HG02642 (cell line): ENCODE measurements around the gene GDF15.
A peak's percentile ranks its signal among the peaks of the same experiment; 100 is the strongest.

Experiments used
- ATAC-seq: cut with Tn5 transposase; IDR thresholded peaks from one replicate; pipeline ENCODE4 v1.9.1; 2021; ENCODE audit warnings: mild to moderate bottlenecking; ENCODE audit not compliant: unreplicated experiment, poor library complexity

GDF15 gene

DNA sequence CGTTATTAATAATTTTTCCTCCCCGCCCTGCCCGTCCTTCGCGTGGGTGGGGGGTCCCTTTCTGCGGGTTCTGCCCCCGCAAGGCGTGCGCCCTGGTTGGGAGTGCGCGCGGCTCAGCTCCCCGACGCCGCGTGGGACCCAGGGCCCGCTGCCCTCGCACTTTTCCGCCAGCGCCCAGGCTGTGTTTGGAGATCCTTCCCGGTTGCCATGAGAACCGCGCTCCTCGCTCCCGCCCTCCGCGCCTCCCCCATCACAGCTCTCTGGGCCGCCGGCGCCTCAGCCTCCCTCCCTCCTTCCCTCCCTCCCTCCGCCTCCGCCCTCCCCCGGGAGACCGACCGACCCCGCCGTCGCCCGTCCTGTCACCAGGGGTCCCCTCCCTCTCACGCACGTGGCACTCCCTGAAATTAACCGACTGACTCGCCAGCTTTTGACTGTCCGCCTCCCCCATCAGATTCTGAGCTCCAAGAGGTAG is 30.9 kb downstream of the GDF15 start:
- no peak for ATAC-seq

DNA sequence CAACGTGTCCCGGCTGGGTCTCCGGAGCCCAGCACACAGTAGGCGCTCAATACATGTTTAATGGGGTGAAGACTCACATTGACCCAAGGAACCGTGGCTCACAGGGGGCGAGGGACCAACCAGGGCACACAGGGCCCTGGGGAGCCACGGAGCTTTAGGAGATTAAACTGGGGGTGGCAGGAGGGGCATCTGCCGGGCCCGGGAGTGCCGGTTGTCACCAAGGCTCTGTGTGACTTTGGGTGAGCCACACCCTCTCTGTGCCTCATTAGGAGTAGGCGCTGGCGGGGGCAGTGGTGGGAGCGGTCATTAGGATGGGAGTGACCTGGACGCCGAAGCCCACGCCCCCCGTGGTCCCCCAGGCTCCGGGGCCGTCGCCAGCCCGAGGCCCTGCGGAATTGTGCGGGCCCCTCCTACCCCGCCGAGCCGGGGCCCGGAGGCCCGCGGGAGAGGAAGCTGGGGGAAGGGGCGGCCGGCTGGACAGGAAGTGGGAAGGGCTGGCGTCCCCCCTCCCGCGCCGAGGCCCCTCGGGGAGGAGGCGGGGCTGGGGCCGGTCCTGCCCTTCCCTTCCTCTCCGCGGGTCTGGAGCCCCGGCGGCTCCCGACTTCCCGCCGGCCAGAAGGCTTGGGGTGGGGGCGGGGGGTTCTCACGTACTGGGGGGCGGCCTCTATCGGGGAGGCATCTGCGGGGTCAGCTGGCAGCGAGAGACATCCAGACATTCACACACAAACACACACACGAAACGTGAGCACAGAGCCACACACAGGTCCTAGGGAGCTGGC is 31.5 kb downstream of the GDF15 start:
- ATAC-seq, result no peak

DNA sequence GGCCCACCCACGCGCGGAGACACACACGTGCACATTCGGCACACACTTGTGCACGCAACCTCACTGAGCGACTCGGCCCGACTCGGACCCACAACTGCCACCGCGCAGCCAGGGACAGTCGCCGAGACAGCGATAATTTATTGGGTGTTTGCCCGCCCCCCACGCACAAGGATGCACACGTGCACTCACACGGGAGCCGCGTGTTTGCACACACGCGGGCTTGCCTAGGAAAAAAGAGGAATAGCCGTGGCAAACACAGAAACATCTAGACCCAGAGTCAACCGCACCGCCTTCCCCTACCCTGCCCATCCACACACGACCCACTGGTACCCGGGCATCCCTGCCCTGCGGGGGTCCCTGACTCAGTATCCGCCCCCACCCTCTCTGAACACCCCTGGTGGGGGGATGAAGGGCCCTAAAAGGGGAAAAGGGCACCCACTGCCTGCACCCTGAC is 32.1 kb downstream of the GDF15 start:
- ATAC-seq, result no peak

DNA sequence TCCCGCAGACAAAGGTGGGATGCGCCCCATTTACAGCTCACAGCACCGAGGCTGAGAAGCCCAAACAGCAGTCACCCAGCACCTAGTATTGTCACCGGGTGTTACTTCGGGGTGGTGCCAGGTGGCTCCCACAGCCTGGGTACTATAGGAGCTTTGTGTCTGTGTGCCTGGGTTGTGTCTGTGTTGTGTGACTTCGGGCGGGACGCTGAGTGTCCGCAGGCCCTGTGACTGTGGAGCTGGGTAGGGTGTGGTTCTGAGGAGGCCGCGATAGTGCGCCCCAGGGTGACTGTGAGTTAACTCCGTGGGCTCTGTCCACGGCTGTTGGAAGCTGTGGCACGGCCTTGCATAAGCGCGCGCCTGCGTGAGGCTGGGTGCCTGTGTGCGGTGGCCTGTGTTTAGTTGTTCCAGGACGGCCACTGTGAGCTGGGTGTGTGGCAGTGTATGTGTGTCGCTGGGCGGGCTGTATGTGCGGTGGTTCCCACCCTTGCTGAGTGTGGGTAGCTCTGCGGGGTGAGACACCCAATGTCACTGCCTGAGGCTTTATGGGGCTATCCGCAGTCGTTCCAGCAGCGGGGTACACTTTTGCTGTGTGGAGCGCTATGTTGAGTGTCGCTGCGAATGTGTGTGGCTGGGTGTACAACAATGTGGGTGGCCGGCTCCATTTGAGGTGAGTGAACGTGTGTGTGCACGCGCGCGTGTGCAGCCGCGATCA is 32.7 kb downstream of the GDF15 start:
- ATAC-seq, result no peak

DNA sequence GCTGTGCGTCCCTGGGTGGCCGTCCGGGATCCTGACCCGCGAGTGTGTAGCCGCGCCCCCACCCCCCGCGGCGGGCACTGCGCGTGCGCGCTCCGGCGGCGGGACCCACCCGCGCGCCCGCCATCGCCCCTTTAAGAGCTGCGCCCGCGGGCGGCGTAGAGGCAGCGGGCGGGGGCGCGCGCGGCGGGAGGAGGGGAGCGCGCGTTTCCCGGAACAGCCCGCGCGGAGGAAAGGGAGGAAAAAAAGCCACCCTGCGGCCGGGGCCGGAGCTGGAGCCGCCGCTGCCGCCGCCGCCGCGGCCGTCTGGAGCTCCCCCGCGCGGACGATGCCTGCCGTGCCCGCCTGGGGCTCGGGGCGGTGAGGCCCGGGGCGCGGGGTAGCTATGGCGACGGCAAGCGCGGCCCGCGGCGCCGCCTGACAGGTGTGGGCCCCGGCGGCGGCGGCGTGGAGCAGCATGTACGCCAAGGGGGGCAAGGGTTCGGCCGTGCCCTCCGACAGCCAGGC is 33.3 kb downstream of the GDF15 start, which contains the start of gene SSBP4:
SSBP4 (plus strand) TSS at position 204 of the 504 bp plus-strand sequence; CDS start at position 455, 251 bp downstream.
- ATAC-seq, result peak; percentile 56

DNA sequence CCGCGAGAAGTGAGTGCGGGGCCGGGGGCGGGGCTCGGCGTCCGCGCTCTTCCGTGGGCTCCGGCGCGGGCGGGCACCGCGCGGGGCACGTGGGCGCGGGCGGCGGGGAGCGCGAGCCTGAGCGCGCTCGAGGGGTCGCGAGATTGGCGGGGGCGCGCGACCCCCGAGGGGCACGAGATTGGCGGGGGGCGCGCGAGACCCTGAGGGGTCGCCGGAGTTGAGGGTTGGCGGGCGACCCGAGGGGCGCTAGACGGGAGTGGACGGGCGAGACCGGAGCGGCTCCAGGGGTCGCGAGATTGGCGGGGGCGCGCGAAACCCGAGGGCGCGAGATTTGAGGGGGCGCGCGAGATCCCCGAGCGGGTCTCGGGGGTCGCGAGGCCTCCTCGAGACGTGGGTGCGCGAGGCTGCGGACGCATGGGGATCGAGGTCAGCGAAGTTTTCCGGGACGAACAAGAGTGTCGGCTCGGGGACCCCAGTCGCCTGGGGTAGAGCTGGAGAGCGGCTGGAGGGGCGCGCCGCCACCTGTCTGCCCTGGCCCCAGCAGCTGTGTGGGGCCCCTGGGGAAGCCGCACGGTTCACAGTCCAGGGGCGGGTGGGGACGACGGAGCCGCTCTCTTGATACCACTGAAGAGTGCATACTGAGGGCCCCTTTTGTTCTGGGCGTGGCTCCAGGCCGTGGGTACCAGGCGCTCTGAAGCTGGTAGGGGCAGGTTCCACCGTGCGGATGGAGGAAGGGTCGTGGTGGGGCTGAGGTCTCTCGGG is 33.9 kb downstream of the GDF15 start:
- peak; percentile 7 for ATAC-seq

DNA sequence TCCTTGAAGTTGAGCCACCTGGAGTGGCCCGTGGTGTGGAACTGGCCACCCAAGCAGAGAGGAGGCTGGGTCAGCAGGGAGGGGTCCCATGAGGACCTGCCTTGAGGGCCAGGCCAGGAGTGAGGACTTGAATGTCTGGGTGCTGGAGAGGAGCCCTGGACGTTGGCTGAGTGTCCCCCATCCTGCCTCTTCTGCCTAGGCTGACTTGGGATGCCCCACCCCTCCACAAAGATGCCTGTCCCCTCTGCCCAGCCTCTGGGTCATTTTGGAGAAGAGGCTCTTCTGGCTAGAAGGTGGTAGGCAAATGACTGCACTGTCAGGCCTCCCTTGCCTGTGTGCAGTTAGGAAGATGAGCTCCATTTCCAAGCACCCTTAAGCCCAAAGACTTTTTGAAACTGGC is 35.0 kb downstream of the GDF15 start:
- no peak for ATAC-seq

DNA sequence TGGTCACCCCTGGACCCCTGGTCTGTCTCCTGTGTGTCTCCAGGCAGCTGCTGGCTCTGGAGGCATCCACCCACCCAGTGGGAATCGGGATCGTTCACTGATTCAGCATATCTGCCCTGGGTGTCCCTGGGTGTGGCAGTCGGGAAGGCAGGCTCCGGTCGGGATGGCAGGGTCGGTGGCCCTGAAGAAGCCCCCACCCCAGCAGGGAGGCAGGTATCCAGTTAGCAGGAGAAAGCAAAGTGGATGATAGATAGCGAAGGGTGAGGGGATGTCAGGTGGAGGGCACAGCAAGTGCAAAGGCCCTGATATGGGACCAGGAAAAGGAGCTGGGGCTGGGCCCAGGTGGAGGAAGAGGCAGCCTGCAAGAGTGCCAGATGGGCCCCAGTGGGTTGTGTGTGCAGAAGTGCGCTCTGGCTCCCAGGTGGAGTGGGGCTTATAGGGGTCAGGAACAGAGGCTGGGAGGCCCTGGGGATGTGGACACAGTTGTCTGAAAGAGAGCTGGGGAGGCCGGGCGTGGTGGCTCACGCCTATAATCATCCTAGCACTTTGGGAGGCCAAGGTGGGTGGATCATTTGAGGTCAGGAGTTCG is 35.5 kb downstream of the GDF15 start:
- no peak for ATAC-seq

DNA sequence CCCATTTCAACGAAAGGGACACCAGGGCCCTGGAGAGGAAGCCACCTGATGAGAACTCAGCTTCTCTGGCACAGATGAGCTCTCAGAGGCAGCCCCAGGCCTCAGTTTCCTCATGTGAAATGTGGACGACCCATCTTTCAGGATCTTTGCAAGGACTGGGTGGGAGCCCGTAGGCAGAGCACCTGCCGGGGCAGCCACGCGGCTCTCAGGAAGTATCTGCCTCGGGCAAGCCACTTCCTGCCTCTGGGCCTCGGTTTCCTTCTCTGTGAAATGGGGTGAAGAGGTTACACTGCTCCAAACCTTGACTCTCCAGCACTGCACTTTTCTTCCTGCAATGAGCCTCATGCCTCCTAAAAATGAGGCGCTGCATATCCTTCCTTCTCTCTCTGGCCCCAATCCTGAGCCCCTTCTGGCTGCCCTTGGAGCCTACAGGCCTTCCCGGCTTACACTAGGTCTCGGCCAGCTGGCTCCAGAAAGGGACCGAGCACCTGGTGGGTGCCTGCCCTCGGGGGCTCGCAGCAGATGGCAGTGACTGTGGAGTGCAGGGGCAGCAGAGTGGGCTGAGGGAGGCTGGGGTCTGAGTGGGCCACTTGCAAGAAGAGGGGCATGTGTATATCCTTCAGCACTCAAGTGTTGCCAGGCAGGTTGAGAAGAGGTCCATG is 36.7 kb downstream of the GDF15 start:
- no peak for ATAC-seq

DNA sequence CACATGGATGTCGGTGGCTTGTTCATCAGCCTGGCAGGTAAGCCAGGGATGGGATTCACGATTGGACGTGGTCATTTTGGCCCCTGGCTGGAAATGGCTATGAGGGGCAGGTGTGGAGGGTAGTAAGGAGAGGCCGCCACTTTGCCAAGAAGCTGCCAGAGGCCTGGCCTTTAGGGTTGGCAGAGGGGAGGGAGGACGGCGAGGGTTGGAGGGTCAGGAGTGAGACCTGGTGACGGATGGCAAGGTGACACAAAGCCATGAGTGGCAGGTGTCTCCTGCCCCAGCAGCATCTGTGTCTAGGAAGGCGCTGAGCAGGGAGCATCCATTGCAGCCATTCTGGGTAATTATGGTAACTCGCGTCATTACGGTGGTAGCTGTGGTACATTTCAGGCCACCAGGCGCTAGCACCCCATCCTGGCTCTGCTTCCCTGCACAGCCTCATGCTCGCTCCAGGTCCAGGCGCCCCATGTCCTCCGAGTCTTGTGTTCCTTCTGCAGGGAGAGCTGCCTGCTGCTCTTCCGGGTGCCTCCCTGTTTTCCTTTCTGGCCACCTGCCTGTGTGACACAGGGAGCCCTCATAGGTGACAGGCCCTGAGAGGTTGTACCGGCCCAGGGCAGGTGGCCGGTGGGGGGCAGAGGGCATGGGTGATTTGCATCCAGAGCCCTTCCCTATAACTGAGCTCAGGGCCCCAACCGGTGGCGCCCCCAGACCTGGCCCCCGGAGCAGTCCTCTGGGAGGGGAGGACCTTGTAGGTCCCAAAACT is 37.5 kb downstream of the GDF15 start:
- ATAC-seq, result no peak

DNA sequence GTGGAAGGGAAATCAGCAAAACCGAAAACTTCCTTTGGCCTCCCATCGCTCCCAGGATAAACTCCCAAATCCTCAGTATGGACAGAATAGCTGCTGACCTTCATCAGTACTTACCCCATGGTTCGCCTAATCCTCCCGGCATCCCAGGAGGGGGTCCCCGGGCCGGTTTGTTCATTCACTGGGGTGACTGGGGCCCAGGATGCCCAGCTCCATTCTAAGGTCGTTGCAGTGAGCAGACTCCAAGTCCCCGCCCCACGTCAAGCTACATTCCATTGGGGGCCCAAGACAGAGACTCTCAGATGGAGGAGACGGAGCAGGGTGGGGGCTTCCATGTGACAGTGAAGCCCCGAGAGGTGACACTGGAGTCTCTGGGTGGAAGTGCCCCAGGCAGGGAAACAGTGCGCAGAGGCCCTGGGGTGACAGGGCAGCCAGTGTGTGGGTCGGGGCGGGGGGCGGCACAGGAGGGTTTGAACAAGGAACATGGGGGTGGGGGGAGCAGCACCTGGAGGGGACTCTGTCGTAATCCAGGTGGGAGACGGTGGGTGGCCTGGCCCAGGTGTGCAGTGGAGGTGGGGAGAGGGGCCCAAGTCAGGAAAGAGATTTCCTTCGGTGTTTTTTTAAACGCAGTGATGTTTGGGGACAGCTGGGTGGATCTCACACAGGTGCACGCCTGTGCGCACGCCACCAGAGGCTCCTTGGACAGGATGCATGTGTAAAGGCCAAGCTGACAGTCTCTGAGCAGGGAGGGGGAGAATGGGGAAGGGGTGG is 38.3 kb downstream of the GDF15 start:
- no peak for ATAC-seq

DNA sequence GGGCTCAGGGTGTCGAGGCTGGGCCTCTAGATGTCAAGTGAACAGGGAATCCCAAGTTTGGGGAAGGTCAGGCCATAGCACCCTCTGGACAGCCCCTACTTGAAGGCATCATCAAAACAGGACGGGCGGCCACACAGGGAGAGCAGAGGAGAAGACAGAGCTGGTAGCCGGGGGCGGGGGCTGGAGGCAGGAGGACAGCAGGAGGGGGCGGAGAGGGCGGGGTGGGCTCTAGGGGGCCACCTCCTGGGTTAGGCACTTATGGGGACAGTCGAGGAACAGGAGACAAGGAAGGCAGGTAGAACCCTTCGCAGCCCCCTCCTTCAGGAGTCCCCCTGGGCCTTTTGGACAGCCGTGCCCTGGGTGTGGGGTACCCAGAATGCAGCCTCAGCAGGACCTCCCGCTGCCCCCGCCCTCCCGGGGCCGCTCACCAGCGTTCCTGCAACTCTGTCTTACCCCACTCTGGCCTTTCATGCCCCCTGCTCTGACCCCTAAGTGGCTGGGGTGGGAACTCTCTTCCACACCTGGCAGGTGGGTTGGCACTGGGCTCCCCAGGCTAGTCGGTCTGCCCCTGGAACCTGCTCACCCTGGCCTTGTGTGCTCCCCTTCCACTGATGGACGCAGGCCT is 39.0 kb downstream of the GDF15 start:
- ATAC-seq, result no peak

DNA sequence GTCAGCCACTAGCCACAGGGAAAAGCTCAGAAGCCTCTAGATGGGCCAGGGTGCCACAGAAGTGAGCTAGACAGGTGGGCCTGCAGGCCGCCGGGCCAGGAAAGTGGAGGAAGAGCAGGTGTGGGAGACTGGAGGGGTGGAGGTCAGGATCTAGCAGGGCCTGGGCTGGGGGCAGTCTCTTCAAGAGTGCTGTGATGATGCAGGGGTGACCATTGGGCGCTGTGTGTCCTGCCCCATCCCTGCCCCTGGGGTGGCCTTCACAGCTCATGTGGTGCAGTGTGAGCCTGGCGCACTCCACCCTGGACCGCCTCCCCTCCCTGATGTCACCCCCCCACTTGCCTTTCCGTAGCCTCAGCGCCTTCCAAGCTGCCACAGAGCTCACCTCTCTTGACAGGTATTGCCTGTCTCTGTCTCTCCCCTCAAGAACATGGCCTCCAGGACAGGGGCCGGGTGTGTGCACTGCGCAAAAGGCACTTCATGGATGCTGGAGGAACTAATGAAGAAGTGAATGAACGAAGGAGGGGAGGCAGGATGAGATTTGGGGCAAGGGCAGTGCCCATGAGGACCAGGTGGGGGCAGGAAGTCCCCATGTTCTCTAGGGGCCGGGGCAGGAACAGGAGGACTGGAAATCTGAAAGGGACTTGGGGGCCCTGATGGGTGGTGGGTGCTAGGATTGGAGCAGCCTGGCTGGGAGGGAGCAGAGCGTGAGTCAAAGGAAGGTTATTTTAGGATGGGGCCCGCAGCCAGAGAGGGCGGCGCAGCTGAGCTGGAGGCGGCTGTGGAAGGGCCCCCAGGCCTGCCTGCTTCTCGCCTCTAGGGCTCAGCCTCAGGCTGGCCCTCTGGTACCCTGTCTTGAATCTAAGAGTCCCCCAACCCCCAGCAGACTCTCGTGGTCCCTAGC is 39.8 kb downstream of the GDF15 start:
- no peak for ATAC-seq

DNA sequence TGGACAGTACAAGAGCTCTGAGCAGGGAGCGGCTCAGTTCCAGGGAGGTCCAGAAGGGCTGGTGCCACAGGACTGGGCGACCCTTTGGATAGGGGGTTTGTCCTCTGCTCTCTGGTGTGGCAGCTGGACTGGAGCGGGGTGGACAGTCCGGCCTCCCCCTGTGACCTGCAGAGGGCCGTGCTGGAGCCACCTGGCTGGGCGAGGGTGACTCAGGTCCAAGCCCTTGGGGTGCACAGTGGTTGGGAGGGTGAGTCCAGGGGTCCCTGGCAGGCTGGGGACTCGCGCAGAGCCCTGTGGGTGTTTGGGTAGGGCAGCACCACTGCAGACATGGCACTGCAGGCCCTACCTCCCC is 40.4 kb downstream of the GDF15 start:
- ATAC-seq, result no peak

DNA sequence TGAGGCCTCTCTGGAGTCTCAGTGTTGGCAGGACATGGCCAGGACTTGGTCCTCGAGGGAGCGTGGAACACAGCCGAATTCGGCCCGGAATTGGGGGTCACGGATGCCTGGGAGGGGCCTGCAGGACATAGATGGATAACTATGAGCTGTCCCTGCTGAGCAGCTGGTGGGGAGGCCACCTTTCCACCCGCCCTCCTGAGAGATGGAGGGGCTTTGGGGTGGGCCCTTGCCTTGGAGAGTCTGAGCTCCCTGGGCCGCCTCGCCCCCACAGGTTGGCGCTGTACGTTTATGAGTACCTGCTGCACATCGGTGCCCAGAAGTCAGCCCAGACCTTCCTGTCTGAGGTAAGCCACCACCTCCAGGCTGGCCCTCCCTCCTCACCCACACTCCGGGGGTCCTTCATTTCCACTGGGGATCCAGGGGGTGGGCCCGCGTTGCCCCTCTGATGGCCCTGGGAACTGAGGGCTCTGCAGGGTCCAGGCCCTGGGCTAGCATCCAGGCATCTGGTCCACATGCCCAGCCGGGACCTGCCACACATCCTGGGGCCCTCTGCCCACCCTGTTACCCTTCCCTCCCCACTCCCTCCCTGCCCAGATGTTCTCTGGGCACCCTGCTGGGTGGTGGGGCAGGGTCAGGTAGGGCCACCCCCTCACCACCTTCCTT is 41.3 kb downstream of the GDF15 start:
- no peak for ATAC-seq

DNA sequence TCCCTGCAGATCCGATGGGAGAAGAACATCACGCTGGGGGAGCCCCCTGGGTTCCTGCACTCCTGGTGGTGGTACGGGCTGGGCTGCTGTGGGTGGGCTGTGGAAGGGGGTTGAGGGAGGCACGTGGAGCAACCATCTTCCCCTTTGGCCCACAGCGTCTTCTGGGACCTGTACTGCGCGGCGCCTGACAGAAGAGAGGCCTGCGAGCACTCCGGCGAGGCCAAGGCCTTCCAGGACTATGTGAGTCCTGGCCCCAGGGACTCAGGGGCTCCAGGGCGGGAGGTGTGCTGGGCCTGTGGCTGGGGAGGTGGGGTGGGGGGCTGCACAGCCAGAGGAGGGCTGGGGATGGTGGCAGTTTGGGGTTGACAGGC is 41.8 kb downstream of the GDF15 start:
- no peak for ATAC-seq
